ENCODE results near the gene TIAL1. TPM values are rescaled to one million over a fixed set of nuclear protein-coding genes. Genes with fewer than 3 reads are reported as not detected.

Gene TIAL1
- total RNA-seq, 1 experiment from 2014 or later: 46.6 TPM

DNA sequence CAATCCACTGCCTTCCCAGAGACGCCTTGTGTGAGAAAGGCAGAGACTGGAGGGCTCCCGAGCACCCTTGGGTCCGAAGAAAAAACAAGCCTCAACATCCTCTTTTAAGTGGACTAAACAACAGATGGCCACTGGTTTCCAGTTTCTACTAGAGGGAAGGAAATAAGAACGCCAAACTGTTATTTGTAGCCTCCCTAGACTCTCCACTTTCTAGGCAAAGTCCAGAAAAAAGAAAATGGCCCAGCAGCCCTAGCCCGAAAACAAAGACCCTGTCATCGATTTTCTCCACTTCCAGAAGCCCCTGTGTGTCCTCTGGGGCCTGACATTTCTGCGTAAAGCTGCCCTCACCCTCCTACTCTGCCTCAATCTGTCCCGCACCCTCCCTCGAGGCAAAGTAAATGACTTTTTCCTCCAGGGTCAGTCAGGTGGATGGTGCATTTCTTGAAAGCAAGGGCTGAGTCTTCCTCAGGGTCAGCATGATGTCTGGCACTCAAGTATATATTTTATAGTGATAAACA is 60.2 kb downstream of the TIAL1 start:
- intact Hi-C loops (cut with micrococcal nuclease): no loop called here
- H3K79me2 ChIP-seq (ENCODE audit: low read length): peaks cover 84% of the 10 kb centered on the region

DNA sequence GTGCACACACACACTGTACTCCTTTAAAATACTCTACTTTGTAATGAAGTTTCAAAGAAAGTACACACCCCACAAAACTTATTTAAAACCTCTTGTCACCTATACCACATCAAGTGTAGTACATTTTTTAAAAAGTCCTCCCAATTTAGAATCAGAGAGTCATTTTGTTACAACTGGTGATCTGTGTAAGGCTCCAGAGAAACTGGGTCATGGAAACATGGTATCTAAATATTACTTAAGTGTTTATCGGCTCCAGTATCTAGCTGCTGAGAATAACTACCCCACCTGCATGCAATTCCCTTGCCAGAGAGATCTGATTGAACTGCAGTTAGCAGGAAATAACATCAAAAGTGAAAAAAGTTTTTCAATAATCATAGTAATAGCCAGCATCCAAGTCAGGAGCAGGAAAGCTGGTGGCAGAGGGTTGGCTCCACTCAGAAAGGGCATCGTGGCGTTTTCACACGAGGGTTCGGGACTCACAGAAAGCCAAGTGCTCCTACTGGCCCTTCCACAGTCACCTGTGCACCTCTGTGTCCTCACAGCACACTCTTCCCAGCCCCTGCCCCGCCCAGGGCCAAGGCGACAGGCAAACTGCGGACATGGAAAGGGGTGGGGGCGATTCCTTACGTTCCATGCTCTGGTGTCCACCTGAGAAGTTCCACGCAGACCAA is 60.8 kb downstream of the TIAL1 start:
- Histone ChIP-seq H2AFZ (ENCODE audit: low read length) (no peak overlapping the region), H3K4me1 (ENCODE audit: insufficient read depth, low read length) (peaks cover 28% of the 10 kb centered on the region), H3K4me3 (ENCODE audit: low read length) (no peak overlapping the region), H3K9ac (ENCODE audit: low read length) (no peak overlapping the region), H3K27me3 (ENCODE audit: low read length) (no peaks in the 10 kb centered on the region), H3K36me3 (ENCODE audit: low read depth, low read length) (no peaks in the 10 kb centered on the region), H3K27ac (ENCODE audit: low read length) (no peak overlapping the region), H3K4me2 (ENCODE audit: low read length) (no peak overlapping the region), H3K79me2 (ENCODE audit: low read length) (peaks cover 84% of the 10 kb centered on the region), H4K20me1 (ENCODE audit: low read length) (no peaks in the 10 kb centered on the region), H3K9me2 (replicated peaks; ENCODE audit: low read length) (no peaks in the 10 kb centered on the region), H3K9me3 (ENCODE audit: low read length) (no peaks in the 10 kb centered on the region), H3F3A (ENCODE audit: low read length, unreplicated experiment) (no peaks in the 10 kb centered on the region)
- no peak for DNase-seq
- ChIA-PET CTCF (no interaction called here), POLR2A (ENCODE audit: unreplicated experiment) (no interaction called here)
- no peak for ATAC-seq
- intact Hi-C loops (cut with micrococcal nuclease): no loop called here
- TF ChIP-seq EZH2phosphoT487 (IDR thresholded peaks at IDR 0.05; ENCODE audit: borderline replicate concordance, low read length) (no peak), EZH2 (IDR thresholded peaks at IDR 0.05; ENCODE audit: low read length, unreplicated experiment) (no peak), CTCF (conservative IDR thresholded peaks at IDR 0.05; ENCODE audit: low read depth, low read length) (no peak)
- no TSS peak for BruUV-seq (replicated peaks)

More for the DNA sequence above, 60.2 kb downstream of the TIAL1 start:
- BruUV-seq (replicated peaks): no TSS peak
- no peak overlapping the region for H3K4me2 ChIP-seq (ENCODE audit: low read length)
- peaks cover 28% of the 10 kb centered on the region for H3K4me1 ChIP-seq (ENCODE audit: insufficient read depth, low read length)
- no peak overlapping the region for H2AFZ ChIP-seq (ENCODE audit: low read length)
- CTCF ChIA-PET: no interaction called here
- ATAC-seq (no peak), DNase-seq (no peak)
- H3K9me3 ChIP-seq (ENCODE audit: low read length): no peaks in the 10 kb centered on the region
- H3K27ac ChIP-seq (ENCODE audit: low read length): no peak overlapping the region
- TF ChIP-seq EZH2phosphoT487 (IDR thresholded peaks at IDR 0.05; ENCODE audit: borderline replicate concordance, low read length) (no peak), CTCF (conservative IDR thresholded peaks at IDR 0.05; ENCODE audit: low read depth, low read length) (no peak), EZH2 (IDR thresholded peaks at IDR 0.05; ENCODE audit: low read length, unreplicated experiment) (no peak)
- H3K27me3 ChIP-seq (ENCODE audit: low read length): no peaks in the 10 kb centered on the region
- no peak overlapping the region for H3K4me3 ChIP-seq (ENCODE audit: low read length)
- H3K9ac ChIP-seq (ENCODE audit: low read length): no peak overlapping the region
- H3F3A ChIP-seq (ENCODE audit: low read length, unreplicated experiment): no peaks in the 10 kb centered on the region
- POLR2A ChIA-PET (ENCODE audit: unreplicated experiment): no interaction called here
- H4K20me1 ChIP-seq (ENCODE audit: low read length): no peaks in the 10 kb centered on the region
- H3K9me2 ChIP-seq (replicated peaks; ENCODE audit: low read length): no peaks in the 10 kb centered on the region
- H3K36me3 ChIP-seq (ENCODE audit: low read depth, low read length): no peaks in the 10 kb centered on the region

- BruUV-seq (replicated peaks): no TSS peak
- DNase-seq (no peak), ATAC-seq (no peak)
- Histone ChIP-seq H3K9me3 (ENCODE audit: low read length) (no peaks in the 10 kb centered on the region), H3K9me2 (replicated peaks; ENCODE audit: low read length) (no peaks in the 10 kb centered on the region), H3K36me3 (ENCODE audit: low read depth, low read length) (no peaks in the 10 kb centered on the region), H3K27ac (ENCODE audit: low read length) (no peak overlapping the region), H3K27me3 (ENCODE audit: low read length) (no peaks in the 10 kb centered on the region), H3K79me2 (ENCODE audit: low read length) (peaks cover 84% of the 10 kb centered on the region), H2AFZ (ENCODE audit: low read length) (no peak overlapping the region), H3K9ac (ENCODE audit: low read length) (no peak overlapping the region), H3K4me3 (ENCODE audit: low read length) (no peak overlapping the region), H3K4me2 (ENCODE audit: low read length) (no peak overlapping the region), H3F3A (ENCODE audit: low read length, unreplicated experiment) (no peaks in the 10 kb centered on the region), H3K4me1 (ENCODE audit: insufficient read depth, low read length) (peaks cover 22% of the 10 kb centered on the region), H4K20me1 (ENCODE audit: low read length) (no peaks in the 10 kb centered on the region)
- intact Hi-C loops (cut with micrococcal nuclease): no loop called here
- POLR2A ChIA-PET (ENCODE audit: unreplicated experiment): no interaction called here
- no peak for TF ChIP-seq EZH2 (IDR thresholded peaks at IDR 0.05; ENCODE audit: low read length, unreplicated experiment)
- TF ChIP-seq EZH2phosphoT487 (IDR thresholded peaks at IDR 0.05; ENCODE audit: borderline replicate concordance, low read length): no peak
- no peak for TF ChIP-seq CTCF (conservative IDR thresholded peaks at IDR 0.05; ENCODE audit: low read depth, low read length)
- CTCF ChIA-PET: no interaction called here
Observed at GRCh38 chr10:119535305-119535704, 61.5 kb downstream of the TIAL1 start.
